Measurements from ENCODE around the gene IGFBPL1.

Gene IGFBPL1

DNA sequence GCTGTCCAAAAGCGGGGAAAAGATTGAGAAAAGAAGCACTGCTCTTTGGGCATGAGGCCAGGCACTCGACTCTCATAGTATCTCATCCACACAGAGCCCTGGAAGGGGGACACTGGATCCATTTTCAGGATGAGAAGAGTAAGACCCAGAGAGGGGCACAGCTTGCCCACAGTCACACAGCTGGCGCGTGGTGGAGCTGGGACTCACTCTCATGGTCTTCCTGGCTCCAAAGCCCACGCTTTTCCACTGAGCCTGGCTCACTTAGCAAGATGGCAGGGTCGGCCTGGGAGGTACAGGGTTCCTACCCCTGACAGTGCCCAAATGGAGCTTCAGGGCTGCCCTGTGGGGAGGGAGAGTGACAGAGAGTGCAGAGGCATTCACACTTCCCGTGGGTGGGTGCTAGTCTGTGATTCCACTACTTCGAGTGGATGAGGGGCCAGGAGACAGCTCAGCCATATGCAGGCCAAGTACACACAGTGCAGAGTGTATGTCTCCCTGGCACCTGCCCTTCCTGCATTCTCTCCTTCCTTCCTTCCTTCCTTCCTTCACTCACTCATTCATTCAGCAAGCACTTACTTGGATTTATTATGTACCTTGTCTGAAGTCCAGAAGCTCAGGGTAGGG, 18.3 kb upstream of the IGFBPL1 start:
- TF ChIP-seq, protein P1, sequence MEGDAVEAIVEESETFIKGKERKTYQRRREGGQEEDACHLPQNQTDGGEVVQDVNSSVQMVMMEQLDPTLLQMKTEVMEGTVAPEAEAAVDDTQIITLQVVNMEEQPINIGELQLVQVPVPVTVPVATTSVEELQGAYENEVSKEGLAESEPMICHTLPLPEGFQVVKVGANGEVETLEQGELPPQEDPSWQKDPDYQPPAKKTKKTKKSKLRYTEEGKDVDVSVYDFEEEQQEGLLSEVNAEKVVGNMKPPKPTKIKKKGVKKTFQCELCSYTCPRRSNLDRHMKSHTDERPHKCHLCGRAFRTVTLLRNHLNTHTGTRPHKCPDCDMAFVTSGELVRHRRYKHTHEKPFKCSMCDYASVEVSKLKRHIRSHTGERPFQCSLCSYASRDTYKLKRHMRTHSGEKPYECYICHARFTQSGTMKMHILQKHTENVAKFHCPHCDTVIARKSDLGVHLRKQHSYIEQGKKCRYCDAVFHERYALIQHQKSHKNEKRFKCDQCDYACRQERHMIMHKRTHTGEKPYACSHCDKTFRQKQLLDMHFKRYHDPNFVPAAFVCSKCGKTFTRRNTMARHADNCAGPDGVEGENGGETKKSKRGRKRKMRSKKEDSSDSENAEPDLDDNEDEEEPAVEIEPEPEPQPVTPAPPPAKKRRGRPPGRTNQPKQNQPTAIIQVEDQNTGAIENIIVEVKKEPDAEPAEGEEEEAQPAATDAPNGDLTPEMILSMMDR (IDR thresholded peaks at IDR 0.05) = no peak

DNA sequence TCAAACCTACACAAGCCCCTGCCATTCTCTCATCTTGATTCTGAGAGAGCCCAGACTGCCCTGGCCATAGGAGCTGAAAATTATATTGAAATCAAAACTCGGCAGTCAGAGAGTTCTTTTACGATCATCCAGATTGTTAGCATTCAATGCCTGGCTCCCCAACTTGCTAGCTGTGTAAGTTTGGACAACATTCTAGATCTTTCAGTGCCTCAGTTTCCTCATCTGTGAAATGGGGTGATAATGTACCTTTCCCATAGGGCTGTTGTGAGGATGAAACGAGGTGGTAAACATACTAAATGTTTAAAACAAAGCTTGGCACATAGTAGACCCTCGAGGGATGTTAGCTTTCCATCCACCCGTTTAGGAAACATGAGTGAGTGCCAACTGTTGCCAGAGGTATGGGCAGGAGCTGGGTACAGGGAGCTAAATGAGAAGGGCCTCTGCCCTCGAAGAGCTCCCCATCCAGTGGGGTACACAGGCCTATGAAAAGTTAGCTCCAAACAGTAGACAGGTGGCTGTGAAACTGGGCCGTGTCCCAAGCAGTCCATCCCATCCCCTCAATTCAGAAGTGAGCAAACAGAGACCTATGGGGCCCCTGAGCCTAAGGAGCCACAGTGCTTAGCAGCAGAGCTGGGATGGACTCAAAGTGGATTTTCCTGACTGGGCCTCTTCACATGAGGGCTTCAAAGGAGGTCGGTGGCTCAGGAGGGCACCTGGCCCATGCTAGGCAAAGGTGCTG, 17.3 kb upstream of the IGFBPL1 start:
- TF ChIP-seq, protein P1 (IDR thresholded peaks at IDR 0.05) = no peak
- no peak overlapping the region for H3K9ac ChIP-seq
- H3K27me3 ChIP-seq (ENCODE audit: control insufficient read depth, insufficient read depth, low read length) = no peaks in the 10 kb centered on the region

More for the DNA sequence above, 18.3 kb upstream of the IGFBPL1 start:
- H3K27ac ChIP-seq = no peak overlapping the region
- no peak overlapping the region for H2AFZ ChIP-seq
- no peak overlapping the region for H3K4me2 ChIP-seq (ENCODE audit: low read length)
- H3K9me3 ChIP-seq (ENCODE audit: control insufficient read depth, low read length) = no peaks in the 10 kb centered on the region
- H3K9ac ChIP-seq = no peak overlapping the region
- H3K36me3 ChIP-seq (ENCODE audit: control insufficient read depth, insufficient read depth, low read length) = no peaks in the 10 kb centered on the region
- H3K27me3 ChIP-seq (ENCODE audit: control insufficient read depth, insufficient read depth, low read length) = no peaks in the 10 kb centered on the region
- no peaks in the 10 kb centered on the region for H3K4me1 ChIP-seq
- no peak overlapping the region for H3K4me3 ChIP-seq (ENCODE audit: low read depth, low read length)
- no peaks in the 10 kb centered on the region for H3K79me2 ChIP-seq

DNA sequence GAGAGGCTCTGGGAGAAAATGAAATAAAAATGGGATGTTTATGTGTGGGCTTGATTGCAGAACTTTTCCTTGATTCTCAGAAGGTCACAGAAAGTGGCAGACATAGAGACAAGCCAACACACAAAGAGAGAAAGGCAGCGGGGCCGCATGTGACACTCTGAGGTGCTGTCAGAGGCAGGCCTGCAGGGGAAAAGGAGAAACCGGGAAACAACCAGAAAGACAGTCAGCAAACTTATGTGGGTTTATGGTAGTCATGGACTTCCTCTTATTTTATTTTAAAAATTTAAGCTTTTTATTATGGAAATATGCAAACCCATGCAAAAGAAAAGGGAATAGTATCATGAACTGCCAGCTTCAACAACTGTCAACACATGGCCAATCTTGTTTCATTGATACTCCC, 16.3 kb upstream of the IGFBPL1 start:
- TF ChIP-seq, protein P1 (IDR thresholded peaks at IDR 0.05) = no peak
- H3K27me3 ChIP-seq (ENCODE audit: control insufficient read depth, insufficient read depth, low read length) = no peaks in the 10 kb centered on the region
- no peaks in the 10 kb centered on the region for H3K4me1 ChIP-seq
- no peak overlapping the region for H3K4me2 ChIP-seq (ENCODE audit: low read length)
- no peak overlapping the region for H2AFZ ChIP-seq
- H3K36me3 ChIP-seq (ENCODE audit: control insufficient read depth, insufficient read depth, low read length) = no peaks in the 10 kb centered on the region
- no peaks in the 10 kb centered on the region for H3K9me3 ChIP-seq (ENCODE audit: control insufficient read depth, low read length)
- H3K27ac ChIP-seq = no peak overlapping the region
- no peaks in the 10 kb centered on the region for H3K79me2 ChIP-seq
- no peak overlapping the region for H3K4me3 ChIP-seq (ENCODE audit: low read depth, low read length)
- H3K9ac ChIP-seq = no peak overlapping the region

More for the DNA sequence above, 17.3 kb upstream of the IGFBPL1 start:
- H3K4me2 ChIP-seq (ENCODE audit: low read length) = no peak overlapping the region
- no peak overlapping the region for H3K4me3 ChIP-seq (ENCODE audit: low read depth, low read length)
- no peak overlapping the region for H2AFZ ChIP-seq
- no peak overlapping the region for H3K27ac ChIP-seq
- no peaks in the 10 kb centered on the region for H3K9me3 ChIP-seq (ENCODE audit: control insufficient read depth, low read length)
- no peaks in the 10 kb centered on the region for H3K4me1 ChIP-seq
- H3K79me2 ChIP-seq = no peaks in the 10 kb centered on the region
- H3K36me3 ChIP-seq (ENCODE audit: control insufficient read depth, insufficient read depth, low read length) = no peaks in the 10 kb centered on the region

DNA sequence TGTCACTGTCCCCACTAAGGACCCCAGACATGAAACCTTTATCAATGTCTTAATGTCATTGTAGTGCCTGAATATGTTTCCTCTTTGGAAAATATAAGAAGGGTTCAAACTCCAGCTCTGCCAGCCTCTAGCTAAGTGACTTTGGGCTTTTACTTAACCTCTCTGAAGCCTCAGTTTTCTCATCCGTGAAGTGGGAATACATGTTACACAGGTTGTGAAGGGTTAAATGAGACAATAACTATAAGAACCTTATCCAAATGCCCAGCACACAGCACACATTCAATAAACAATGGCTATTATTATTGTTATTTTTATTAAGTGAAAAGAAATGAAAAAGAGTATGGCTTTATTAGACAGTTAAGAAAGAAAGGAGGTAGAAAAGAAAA, 15.7 kb upstream of the IGFBPL1 start:
- Histone ChIP-seq H3K9me3 (ENCODE audit: control insufficient read depth, low read length) (no peaks in the 10 kb centered on the region), H3K4me1 (no peaks in the 10 kb centered on the region), H3K9ac (no peak overlapping the region), H3K27ac (no peak overlapping the region), H3K79me2 (no peaks in the 10 kb centered on the region), H3K4me3 (ENCODE audit: low read depth, low read length) (no peak overlapping the region), H3K4me2 (ENCODE audit: low read length) (no peak overlapping the region), H3K27me3 (ENCODE audit: control insufficient read depth, insufficient read depth, low read length) (no peaks in the 10 kb centered on the region), H3K36me3 (ENCODE audit: control insufficient read depth, insufficient read depth, low read length) (no peaks in the 10 kb centered on the region), H2AFZ (no peak overlapping the region)
- TF ChIP-seq, protein P1 (IDR thresholded peaks at IDR 0.05) = no peak

Measured in parathyroid adenoma (tissue), 2 donors.